PFSK-1 (cell line): ENCODE results near the gene PERCC1.

Source experiments
- POLR2AphosphoS5 ChIP-seq: IDR thresholded peaks from 2 replicates; pipeline ENCODE4 v1.6.1; 2012; ENCODE audit warnings: low read depth, mild to moderate bottlenecking, control low read depth, low read length, moderate library complexity
- REST ChIP-seq, 2 experiments: IDR thresholded peaks; 2 replicates each; pipeline versions ENCODE4 v1.6.1 to v1.8.0; 2011 to 2012; ENCODE audit warnings: low read depth in 2 of 2, low read length in 2 of 2, control low read depth in 1 of 2, inconsistent platforms in 1 of 2, mild to moderate bottlenecking in 1 of 2, moderate library complexity in 1 of 2; ENCODE audit not compliant: insufficient read depth in 1 of 2

DNA sequence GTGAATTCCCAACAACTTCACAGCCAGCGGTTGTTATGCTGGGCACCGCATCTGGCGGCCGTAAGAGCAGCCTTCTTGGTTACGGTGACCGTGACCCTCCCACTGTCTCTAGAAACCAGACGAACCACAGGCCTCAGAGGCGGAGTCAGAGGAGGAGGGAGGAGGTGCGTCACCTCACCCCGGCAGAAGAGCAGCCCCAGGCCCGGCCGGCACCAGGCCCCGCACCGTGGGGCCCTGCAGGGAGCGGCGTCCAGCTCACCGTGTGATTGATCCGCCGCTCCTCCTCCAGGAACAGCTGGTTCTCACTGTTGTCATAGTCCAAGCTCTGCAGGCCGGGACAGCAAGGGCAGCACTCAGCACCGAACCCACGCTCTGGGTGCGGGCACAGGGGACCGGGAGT is 30.3 kb downstream of the PERCC1 start:
- TF ChIP-seq REST (IDR thresholded peaks at IDR 0.05; ENCODE audit: insufficient read depth in 1 of 2, low read depth in 2 of 2, low read length in 2 of 2) (no peak), POLR2AphosphoS5 (no peak)
